Epithelial cell of esophagus (primary cell): ENCODE data around the gene REG3A.

Experiments used
- DNase-seq: peaks from one replicate; pipeline ENCODE4 v3.0.0; 2010; ENCODE audit warnings: low read depth
- H3K4me3 ChIP-seq: 2 replicates; pipeline ENCODE4 v1.5.1; 2011; ENCODE audit warnings: mild to moderate bottlenecking, low read length, control low read depth
- TF ChIP-seq, protein P1 (sequence below): IDR thresholded peaks from 2 replicates; pipeline ENCODE4 v1.5.1; 2011; ENCODE audit warnings: low read depth, mild to moderate bottlenecking, low read length, control low read depth, inconsistent platforms; ENCODE audit not compliant: insufficient read depth; ENCODE audit errors: missing control alignments

The REG3A gene

GRCh38 chr2:79159653-79160052, at the start of gene REG3A:
Gene REG3A, minus strand, starts transcription at chr2:79159753. Its CDS starts 348 bp downstream, at chr2:79159405.
- no peak within 1 kb of the TSS for H3K4me3 ChIP-seq
- DNase-seq = no peak
- TF ChIP-seq, protein P1, sequence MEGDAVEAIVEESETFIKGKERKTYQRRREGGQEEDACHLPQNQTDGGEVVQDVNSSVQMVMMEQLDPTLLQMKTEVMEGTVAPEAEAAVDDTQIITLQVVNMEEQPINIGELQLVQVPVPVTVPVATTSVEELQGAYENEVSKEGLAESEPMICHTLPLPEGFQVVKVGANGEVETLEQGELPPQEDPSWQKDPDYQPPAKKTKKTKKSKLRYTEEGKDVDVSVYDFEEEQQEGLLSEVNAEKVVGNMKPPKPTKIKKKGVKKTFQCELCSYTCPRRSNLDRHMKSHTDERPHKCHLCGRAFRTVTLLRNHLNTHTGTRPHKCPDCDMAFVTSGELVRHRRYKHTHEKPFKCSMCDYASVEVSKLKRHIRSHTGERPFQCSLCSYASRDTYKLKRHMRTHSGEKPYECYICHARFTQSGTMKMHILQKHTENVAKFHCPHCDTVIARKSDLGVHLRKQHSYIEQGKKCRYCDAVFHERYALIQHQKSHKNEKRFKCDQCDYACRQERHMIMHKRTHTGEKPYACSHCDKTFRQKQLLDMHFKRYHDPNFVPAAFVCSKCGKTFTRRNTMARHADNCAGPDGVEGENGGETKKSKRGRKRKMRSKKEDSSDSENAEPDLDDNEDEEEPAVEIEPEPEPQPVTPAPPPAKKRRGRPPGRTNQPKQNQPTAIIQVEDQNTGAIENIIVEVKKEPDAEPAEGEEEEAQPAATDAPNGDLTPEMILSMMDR = no peak

DNA sequence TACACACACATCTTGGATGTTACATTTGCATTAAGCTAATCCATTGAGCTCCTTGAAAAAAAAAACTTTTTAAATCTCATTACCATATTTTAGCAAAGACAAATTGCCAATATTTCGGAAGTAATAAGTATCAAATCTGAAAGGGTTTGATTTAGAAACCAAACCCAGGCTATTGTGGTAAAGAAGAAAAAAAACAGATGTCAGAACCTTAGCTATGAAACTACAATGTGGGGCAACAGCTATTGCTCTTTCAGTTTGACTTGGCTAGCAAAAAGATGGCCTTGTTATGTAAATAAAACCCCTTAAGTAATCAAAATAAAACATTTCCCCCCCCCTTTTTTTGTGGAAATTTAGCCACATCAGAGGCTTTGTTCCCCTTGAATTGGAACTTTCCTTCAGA, 41.2 kb upstream of the REG3A start:
- TF ChIP-seq, protein P1 = no peak
- DNase-seq = no peak

DNA sequence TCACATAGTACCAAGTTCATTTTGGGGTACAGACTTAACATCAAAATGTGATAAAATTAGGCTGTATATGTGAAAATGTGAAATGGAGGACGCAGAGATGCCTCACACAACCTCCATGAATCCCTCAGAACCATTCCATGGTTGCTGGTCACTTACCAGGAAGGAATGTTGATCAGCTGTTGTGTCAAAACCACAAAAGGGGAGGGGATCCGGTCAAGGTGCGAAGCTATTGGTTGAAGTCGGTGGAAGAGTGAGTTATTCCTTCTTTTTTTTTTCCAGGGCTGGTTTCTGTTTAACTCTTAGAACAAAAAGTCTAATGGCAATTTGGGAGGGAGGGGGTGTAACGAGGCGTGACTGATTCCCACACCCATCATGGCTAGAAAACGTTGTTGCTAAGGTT, 32.3 kb upstream of the REG3A start:
- TF ChIP-seq, protein P1 = no peak
- no peak overlapping the region for H3K4me3 ChIP-seq
- DNase-seq = no peak

More for the DNA sequence above, 41.2 kb upstream of the REG3A start:
- H3K4me3 ChIP-seq = no peak overlapping the region

GRCh38 chr2:79191081-79191480, 31.5 kb upstream of the REG3A start:
- no peak for DNase-seq
- H3K4me3 ChIP-seq = no peak overlapping the region
- TF ChIP-seq, protein P1 = no peak

DNA sequence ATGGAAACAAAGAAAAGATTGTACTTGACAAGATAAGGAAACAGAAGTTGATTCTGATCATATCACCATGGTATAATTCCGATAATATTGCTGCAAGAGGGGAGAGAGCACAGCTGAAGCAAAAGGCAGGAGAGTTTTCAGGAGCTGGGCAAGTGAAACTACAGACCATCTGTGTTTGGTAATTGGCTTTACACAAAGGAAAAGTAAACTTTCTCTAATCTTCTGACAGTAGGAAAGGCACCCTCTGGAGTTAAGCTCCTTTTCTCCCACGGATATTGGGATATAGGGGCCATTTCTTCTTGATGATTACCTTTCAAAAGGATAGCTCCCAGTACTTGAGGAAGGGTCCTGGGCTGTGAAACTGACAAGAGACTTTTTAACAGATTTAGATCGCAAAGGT, 29.9 kb upstream of the REG3A start:
- H3K4me3 ChIP-seq = no peak overlapping the region
- TF ChIP-seq, protein P1 = no peak
- DNase-seq = no peak

- TF ChIP-seq, protein P1 = no peak
- no peak for DNase-seq
- H3K4me3 ChIP-seq = no peak overlapping the region
Observed at GRCh38 chr2:79181617-79182016, 22.1 kb upstream of the REG3A start.

DNA sequence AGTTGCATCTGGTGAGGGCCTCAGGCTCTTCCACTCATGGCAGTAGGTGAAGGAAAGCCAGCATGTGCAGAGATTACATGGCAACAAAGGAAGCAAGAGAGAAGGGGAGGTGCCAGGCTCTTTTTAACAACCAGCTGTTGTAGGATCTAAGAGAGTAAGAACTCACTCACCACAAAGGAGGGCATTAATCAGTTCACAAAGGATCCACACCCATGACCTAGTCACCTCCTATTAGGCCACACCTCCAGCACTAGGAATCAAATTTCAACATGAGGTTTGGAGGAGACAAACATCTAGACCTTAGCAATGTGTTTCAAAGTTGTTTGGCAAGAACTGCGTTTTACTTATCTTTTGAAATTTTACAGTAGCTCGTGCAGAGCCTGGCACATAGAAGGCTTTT, 20.5 kb upstream of the REG3A start:
- peak; percentile 0 for DNase-seq
- TF ChIP-seq, protein P1 = no peak
- no peak overlapping the region for H3K4me3 ChIP-seq
